Heart left ventricle (tissue), 16 donors: ENCODE measurements around the gene DNHD1. TPM values are rescaled to one million over a fixed set of nuclear protein-coding genes. Genes with fewer than 3 reads are reported as not detected.
A peak's percentile ranks its signal among the peaks of the same experiment; 100 is the strongest.

Experiments
- ATAC-seq, 4 donors: fragments of 200-7000 bp; cut with Tn5 transposase; one replicate each; pipeline ENCODE4 v1.9.1; 2020 to 2022; ENCODE audit warnings: moderate library complexity in 4 of 4, mild to moderate bottlenecking in 3 of 4, moderate number of reproducible peaks in 1 of 4
- DNase-seq, 5 donors: peaks; one replicate each; pipeline ENCODE4 v3.0.0-alpha.2; 2020
- H3K27ac ChIP-seq, 12 donors: fragments of 200-600 bp; sonication (generic) in 4 of 12; one replicate each; pipeline versions ENCODE4 v1.5.0 to v1.8.0; 2016 to 2022; ENCODE audit warnings: mild to moderate bottlenecking in 2 of 12
- H3K27me3 ChIP-seq, 9 donors: fragments of 200-600 bp; sonication (generic) in 2 of 9; one replicate each; pipeline versions ENCODE4 v1.5.1 to v1.8.0; 2016 to 2022; ENCODE audit warnings: mild to moderate bottlenecking in 3 of 9
- H3K36me3 ChIP-seq, 9 donors: fragments of 200-600 bp; sonication (generic) in 2 of 9; one replicate each; pipeline versions ENCODE4 v1.5.0 to v1.8.0; 2018 to 2022; ENCODE audit warnings: mild to moderate bottlenecking in 2 of 9
- H3K4me1 ChIP-seq, 12 donors: fragments of 200-600 bp; sonication (generic) in 4 of 12; one replicate each; pipeline versions ENCODE4 v1.5.0 to v1.8.0; 2016 to 2022; ENCODE audit warnings: mild to moderate bottlenecking in 3 of 12
- H3K4me3 ChIP-seq, 12 donors: fragments of 200-600 bp; sonication (generic) in 4 of 12; one replicate each; pipeline versions ENCODE4 v1.5.0 to v1.8.0; 2017 to 2022; ENCODE audit warnings: mild to moderate bottlenecking in 9 of 12, moderate library complexity in 4 of 12
- H3K9me3 ChIP-seq, 12 donors: fragments of 200-600 bp; sonication (generic) in 4 of 12; one replicate each; pipeline versions ENCODE4 v1.5.0 to v1.8.0; 2016 to 2022; ENCODE audit warnings: mild to moderate bottlenecking in 1 of 12
- CTCF ChIP-seq, 12 donors: fragments of 200-600 bp; sonication (generic) in 4 of 12; IDR thresholded peaks; one replicate each; pipeline versions ENCODE4 v1.5.0 to v1.8.0; 2018 to 2022; ENCODE audit warnings: antibody characterized with exemption in 12 of 12, mild to moderate bottlenecking in 5 of 12
- POLR2A ChIP-seq, 2 donors: fragments of 450-650 bp; IDR thresholded peaks; one replicate each; pipeline ENCODE4 v1.6.1; 2017; ENCODE audit warnings: antibody characterized with exemption in 2 of 2, mild to moderate bottlenecking in 2 of 2, moderate library complexity in 2 of 2
- WGBS, 4 donors: extraction: QIAGEN DNeasy Blood & Tissue Kit in 2 of 4; methylation state at CpG; one replicate each; pipeline versions ENCODE4 v1.1.5 to v1.1.7; 2013 to 2018; 5-methylcytosine and 5-hydroxymethylcytosine counted together
- intact Hi-C, 10 donors: fragments of 100-400 bp; cut with DNase I; formaldehyde crosslinking; loops; one replicate each; pipeline versions ENCODE4 v1.11.1 to v1.14.2; 2022
- polyA plus RNA-seq, 2 donors: library from polyadenylated mRNA; stranded (reverse); fragments of 200-250 nt; gene quantifications; one replicate each; pipeline ENCODE4 v1.2.3, GENCODE V29; 2013
- total RNA-seq, 9 donors: library from RNA; depleted of rRNA in 2 of 9; stranded (reverse); fragments of >200 nt in 2 of 9; fragmentation: NEBNext Ultra II Directional in 3 of 9; extraction: Animal tissue kit (Norgen Biotek cat#: 25700) in 3 of 9; gene quantifications; one replicate each; pipeline versions ENCODE4 v1.1.0 to v1.2.4, GENCODE V29; 2016 to 2023
- donor health status: ischemic (EF 13 %, LVEDD 7.1; RV severe dilation, severe dysfunction).
- donor health status: healthy with polysubstance abuse.
- donor health status: DM: no; HTN: yes; CAD: no.
- donor health status: DM: no; HTN: no; CAD: no.
- donor health status: ischemic (EF 25% LVEDD 6.9; RV normal size, moderate dysfunction).
- donor health status: ischemic (EF 25% LVEDD 5.7; RV mildly dilated, moderate dysfunction).
- donor health status: healthy.
- donor health status: DM: yes; HTN: yes; CAD: no.
- donor health status: ischemic (EF 35%, LVEDD 5.7; RV mildly dilated, moderate dysfunction).
- donor health status: nonischemic (EF 11% LVEDD 7.7; RV severe dilation, severe dysfunction).
- donor health status: DM: yes; HTN: yes; CAD: no.
- donor health status: PGD.
- donor health status: ischemic (EF 29% LVEDD 5.4; RV normal size, mild dysfunction).
- donor health status: nonischemic (EF 23%, LVEDD 6.1; RV moderate dilation, normal function).

Gene DNHD1
- total and polyA plus RNA-seq, 11 donors: 2.2 to 9.4 (median 5.4) TPM

- intact Hi-C loops: loop anchor here in 5 of 10 donors (1.0 to 5.0 kb wide), 5 partner anchors 30 to 209 kb away; partner anchors contain the start of genes MRPL17 (in 2 of the 5) and SMPD1 (in 1 of the 5)
- Histone ChIP-seq H3K4me1 (peaks cover 11 to 80% (median 52%) of the 10 kb centered on the region in 12 donors), H3K9me3 (no peaks in the 10 kb centered on the region), H3K36me3 (peaks cover 0 to 57% (median 46%) of the 10 kb centered on the region in 9 donors), H3K27me3 (no peaks in the 10 kb centered on the region), H3K27ac (no peak overlapping the region), H3K4me3 (no peak overlapping the region)
- peak in 1 of 5 donors; percentile 5 for DNase-seq
- TF ChIP-seq POLR2A (IDR thresholded peaks at IDR 0.05): no peak
- no peak for TF ChIP-seq CTCF (IDR thresholded peaks at IDR 0.05)
- WGBS, 4 donors: 96 to 99% (median 97%) methylated on average over 7 to 13 of the region's 13 CpGs
- no peak for ATAC-seq
Observed at GRCh38 chr11:6601041-6601461, 104.0 kb downstream of the DNHD1 start.

- DNase-seq (no peak), ATAC-seq (no peak)
- Histone ChIP-seq H3K4me1 (peaks cover 13 to 80% (median 54%) of the 10 kb centered on the region in 12 donors), H3K4me3 (peak overlapping the region; percentile 52 to 97 (median 92)), H3K9me3 (no peaks in the 10 kb centered on the region), H3K27ac (peak overlapping the region in 11 of 12 donors; percentile 83 to 99 (median 98)), H3K36me3 (peaks cover 0 to 52% (median 41%) of the 10 kb centered on the region in 9 donors), H3K27me3 (no peaks in the 10 kb centered on the region)
- intact Hi-C loops: loop anchor here in 5 of 10 donors (5.0 kb wide), 4 partner anchors 45 to 210 kb away; partner anchors contain the start of genes MRPL17 (in 2 of the 5) and SMPD1 (in 1 of the 5)
- TF ChIP-seq CTCF (IDR thresholded peaks at IDR 0.05): no peak
- no peak for TF ChIP-seq POLR2A (IDR thresholded peaks at IDR 0.05)
- WGBS, 4 donors: 55 to 62% (median 58%) methylated on average over 7 of the region's 7 CpGs
Observed at GRCh38 chr11:6602096-6602940, 105.2 kb downstream of the DNHD1 start.

- intact Hi-C loops: loop anchor here in 5 of 10 donors (2.0 to 5.0 kb wide), 5 partner anchors 43 to 211 kb away; partner anchors contain the start of genes MRPL17 (in 2 of the 5) and SMPD1 (in 1 of the 5)
- WGBS, 4 donors: 0 to 1% (median 0%) methylated on average over 36 to 72 of the region's 72 CpGs
- H3K4me1 ChIP-seq: peaks cover 17 to 80% (median 58%) of the 10 kb centered on the region in 12 donors
Observed at GRCh38 chr11:6603287-6604080, 106.4 kb downstream of the DNHD1 start, which contains the start of the genes ILK and RRP8. Gene ILK (plus strand): TSS chr11:6603774. CDS start chr11:6604272, 498 bp downstream. Gene RRP8 (minus strand): TSS chr11:6603616. CDS start chr11:6603502, 114 bp downstream.

More at GRCh38 chr11:6603287-6604080, 106.4 kb downstream of the DNHD1 start, which contains the start of the genes ILK and RRP8:
- TF ChIP-seq CTCF (IDR thresholded peaks at IDR 0.05): peak in 8 of 12 donors; percentile 8 to 63 (median 38)
- peak; percentile 54 to 86 for TF ChIP-seq POLR2A (IDR thresholded peaks at IDR 0.05)
- no peaks in the 10 kb centered on the region for H3K9me3 ChIP-seq
- no peaks in the 10 kb centered on the region for H3K27me3 ChIP-seq
- peak within 1 kb of the TSS; percentile 52 to 97 (median 92) for H3K4me3 ChIP-seq
- H3K27ac ChIP-seq: peak within 1 kb of the TSS; percentile 83 to 99 (median 98)
- H3K36me3 ChIP-seq: peaks cover 0 to 54% (median 44%) of the 10 kb centered on the region in 9 donors
- ATAC-seq: peak; percentile 73 to 92 (median 90)
- DNase-seq: peak; percentile 94 to 96 (median 95)
